Activated gamma-delta T cell treated with Interleukin-2 at 50 U/mL for 16 hours (primary cell): Measurements from ENCODE around the gene KIFC1.
"Not testable (repeated sequence)": the region's sequence is repeated elsewhere in the genome, so short reads cannot be mapped to it uniquely, and the experiment has no call there.

ENCODE experiments used
- DNase-seq: peaks from one replicate; pipeline ENCODE4 v3.0.0-alpha.2; 2020

The KIFC1 gene

DNA sequence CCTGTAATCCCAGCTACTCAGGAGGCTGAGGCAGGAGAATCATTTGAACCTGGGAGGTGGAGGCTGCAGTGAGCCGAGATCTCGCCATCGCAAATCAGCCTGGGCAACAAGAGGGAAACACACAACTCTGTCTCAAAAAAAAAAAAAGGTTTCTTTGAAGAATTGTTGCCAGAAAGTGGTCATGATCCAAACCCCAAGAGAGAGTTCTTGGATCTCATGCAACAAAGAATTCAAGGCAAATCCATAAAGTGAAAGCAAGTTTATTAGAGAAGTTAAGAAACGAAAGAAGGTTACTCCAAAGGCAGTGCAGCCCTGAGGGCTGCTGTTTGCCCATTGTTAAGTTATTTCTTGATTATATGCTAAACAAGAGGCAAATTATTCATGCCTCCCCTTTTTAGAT is 14.5 kb upstream of the KIFC1 start:
- DNase-seq: no peak

DNA sequence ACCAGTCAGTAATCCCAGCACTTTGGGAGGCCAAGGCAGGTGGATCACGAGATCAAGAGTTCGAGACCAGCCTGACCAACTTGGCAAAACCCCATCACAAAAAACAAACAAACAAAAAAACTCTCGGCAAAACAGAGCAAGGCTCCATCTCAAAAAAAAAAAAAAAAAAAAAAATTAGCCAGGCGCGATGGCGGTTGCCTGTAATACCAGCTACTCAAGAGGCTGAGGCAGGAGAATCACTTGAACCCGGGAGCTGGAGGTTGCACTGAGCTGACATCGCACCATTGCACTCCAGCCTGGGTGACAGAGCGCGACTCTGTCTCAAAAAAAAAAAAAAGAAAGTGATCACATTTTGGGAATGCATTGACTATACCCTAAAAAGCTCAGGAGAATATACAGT is 12.4 kb upstream of the KIFC1 start:
- DNase-seq: not testable (repeated sequence)

- no peak for DNase-seq
Observed at GRCh38 chr6:33380272-33380981, 11.2 kb upstream of the KIFC1 start.

GRCh38 chr6:33383427-33384185 is 8.0 kb upstream of the KIFC1 start:
- no peak for DNase-seq

- no peak for DNase-seq
Observed at GRCh38 chr6:33384581-33385020, 7.0 kb upstream of the KIFC1 start.

DNA sequence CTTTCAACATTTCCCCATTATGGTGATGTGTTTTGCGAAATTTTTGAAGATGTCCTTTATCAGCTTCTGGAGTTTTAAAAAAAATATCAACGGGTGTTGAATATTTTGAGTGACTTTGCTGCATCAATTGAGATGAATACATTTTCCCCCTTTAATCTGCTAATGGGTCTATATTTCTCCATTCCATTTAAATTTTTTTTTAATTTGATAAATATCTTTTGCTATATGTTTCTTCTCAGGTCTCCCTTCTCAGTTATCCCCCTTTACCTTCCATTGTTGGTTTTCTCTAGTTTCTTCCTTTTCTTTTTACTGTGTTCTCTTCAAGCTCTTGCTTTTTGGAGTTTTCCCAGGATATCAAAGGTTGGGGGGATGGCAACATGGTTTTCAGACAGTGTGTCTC is 1.4 kb upstream of the KIFC1 start:
- no peak for DNase-seq

DNA sequence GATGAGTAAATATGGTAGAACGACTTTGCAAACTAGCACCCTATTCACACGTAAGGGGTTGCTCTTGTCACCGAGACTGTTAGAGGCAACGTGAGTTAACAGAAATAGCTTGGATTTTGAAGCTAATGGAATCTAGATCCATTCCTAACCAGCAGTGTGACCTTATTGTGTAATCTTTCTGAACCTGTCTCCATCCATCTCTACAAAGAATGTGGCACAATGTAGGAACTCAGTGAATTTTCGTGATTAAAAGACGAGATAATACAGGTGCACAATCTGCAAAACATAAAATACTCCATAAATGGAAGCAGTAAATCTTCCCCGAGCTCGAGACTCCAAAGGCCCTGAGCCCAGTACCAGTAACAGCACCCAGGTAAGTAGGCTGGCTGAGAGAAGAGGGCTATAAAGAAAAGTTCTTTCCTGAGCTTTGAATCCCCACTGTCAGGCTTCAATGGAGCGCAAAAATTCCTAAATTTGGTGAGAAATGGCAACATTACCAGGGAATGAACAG is 801 bp upstream of the KIFC1 start:
- DNase-seq: no peak

DNA sequence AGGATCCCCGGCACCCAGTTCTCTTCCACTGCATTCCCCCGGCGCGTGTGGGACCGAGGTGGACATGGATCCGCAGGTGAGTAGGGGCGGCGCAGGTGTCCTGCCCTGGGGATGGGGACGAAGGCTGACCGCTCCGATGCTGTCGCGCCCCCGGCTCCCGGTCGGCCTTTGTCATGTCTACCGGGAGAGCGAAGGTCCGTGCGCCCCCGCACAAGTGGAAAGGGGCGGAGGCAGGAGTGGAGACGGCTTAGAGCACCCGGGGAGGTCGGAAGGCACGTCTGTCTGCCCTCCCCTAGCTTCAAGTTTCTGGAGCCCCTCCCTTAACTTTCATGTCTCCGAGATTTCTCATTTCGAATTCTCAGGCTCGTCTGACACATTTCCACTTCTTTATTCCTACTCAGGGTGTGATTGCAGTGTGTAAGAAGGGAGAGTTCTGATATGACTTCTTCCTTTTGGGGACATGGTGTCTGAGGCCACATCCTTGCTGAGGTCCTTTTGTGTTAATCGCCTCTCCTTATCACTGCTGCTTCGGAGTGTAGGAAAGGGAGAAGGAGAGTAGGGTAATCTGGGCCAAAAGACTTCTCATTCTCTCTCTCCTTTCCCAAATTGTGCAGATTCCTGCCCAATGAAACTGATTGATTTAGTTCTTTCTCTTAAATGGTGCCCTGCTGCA is 435 bp downstream of the KIFC1 start:
- no peak for DNase-seq

GRCh38 chr6:33392595-33392948 is 949 bp downstream of the KIFC1 start:
- DNase-seq: no peak

DNA sequence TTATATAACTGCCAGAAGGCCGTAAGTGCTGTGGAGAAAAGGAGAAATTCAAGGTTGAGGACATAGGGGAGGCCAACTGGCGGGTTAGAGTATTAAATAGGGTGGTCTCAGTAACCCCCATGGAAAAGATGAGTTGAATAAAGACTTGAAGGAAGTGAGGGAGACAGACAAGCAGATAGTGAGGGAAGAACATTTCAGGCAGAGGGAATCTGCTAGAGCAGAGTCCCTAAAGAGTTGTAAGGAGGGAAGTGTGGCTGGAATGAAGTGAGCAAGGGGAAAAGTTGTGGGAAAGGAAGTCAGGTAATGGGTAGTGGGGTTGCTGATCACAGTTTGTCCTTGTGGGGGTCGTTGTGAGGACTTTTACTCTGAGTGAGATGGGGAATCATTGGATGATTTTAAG is 1.4 kb downstream of the KIFC1 start:
- DNase-seq: no peak

DNA sequence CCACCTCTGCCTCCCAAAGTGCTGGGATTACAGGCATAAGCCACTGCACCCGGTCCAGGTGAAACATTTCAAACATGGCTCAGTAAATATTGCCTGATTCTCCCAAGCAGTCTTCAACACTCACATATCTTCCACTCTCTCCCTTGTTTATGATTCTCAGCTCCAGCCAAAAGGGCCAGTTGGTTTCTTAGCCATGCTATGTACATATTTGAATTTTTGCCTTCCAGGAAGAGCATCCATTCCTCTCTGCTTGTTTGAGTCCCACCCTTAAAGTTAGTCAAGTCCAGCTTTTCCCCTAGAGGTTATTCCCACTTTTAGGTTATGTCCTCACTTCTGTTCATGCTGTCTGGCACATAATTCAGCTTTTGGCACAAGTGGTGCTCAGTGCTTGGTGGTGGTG is 5.9 kb downstream of the KIFC1 start:
- DNase-seq: no peak

- not testable (repeated sequence) for DNase-seq
Observed at GRCh38 chr6:33398601-33399000, 7.0 kb downstream of the KIFC1 start.

- DNase-seq: not testable (repeated sequence)
Observed at GRCh38 chr6:33399881-33400280, 8.3 kb downstream of the KIFC1 start.

DNA sequence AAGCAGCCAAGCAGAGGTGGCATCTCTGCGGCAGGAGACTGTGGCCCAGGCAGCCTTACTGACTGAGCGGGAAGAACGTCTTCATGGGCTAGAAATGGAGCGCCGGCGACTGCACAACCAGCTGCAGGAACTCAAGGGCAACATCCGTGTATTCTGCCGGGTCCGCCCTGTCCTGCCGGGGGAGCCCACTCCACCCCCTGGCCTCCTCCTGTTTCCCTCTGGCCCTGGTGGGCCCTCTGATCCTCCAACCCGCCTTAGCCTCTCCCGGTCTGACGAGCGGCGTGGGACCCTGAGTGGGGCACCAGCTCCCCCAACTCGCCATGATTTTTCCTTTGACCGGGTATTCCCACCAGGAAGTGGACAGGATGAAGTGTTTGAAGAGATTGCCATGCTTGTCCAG is 13.3 kb downstream of the KIFC1 start:
- no peak for DNase-seq

GRCh38 chr6:33405386-33405940 is 13.8 kb downstream of the KIFC1 start:
- no peak for DNase-seq

- no peak for DNase-seq
Observed at GRCh38 chr6:33406126-33406525, 14.5 kb downstream of the KIFC1 start.

- DNase-seq: no peak
Observed at GRCh38 chr6:33407132-33407718, 15.6 kb downstream of the KIFC1 start.

DNA sequence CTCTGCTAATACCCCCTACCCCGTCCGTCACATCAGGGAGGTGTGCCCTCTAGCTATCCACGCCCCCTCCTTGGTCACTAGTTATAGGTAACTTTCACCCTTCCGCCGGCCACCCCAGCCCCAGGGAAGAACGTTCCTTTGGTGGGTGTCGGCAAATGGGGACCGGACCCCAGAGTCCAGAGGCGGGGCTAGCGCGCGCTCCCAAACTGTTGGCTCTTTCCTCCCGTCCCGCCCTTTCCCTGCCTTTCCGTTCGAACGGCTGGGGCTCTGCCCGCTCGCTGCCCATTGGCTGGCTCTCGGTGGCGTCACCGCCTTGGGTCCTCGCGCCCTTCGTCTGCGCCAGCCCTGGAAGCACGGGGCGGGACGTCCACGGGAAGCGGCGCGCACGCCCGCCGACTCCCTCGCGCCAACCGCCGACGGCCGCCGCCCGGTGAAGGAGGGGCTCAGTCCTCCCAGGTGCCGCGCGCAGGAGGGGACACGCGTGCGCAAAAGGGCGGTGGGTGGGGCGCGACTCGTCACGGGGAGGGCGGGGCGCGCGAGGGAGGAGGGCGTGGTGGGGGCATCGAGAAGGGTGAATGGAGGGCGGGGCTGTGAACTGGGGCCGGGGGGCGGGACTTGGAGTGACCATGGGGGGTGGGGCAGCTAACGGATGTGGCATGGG is 18.6 kb downstream of the KIFC1 start:
- peak; percentile 98 for DNase-seq

DNA sequence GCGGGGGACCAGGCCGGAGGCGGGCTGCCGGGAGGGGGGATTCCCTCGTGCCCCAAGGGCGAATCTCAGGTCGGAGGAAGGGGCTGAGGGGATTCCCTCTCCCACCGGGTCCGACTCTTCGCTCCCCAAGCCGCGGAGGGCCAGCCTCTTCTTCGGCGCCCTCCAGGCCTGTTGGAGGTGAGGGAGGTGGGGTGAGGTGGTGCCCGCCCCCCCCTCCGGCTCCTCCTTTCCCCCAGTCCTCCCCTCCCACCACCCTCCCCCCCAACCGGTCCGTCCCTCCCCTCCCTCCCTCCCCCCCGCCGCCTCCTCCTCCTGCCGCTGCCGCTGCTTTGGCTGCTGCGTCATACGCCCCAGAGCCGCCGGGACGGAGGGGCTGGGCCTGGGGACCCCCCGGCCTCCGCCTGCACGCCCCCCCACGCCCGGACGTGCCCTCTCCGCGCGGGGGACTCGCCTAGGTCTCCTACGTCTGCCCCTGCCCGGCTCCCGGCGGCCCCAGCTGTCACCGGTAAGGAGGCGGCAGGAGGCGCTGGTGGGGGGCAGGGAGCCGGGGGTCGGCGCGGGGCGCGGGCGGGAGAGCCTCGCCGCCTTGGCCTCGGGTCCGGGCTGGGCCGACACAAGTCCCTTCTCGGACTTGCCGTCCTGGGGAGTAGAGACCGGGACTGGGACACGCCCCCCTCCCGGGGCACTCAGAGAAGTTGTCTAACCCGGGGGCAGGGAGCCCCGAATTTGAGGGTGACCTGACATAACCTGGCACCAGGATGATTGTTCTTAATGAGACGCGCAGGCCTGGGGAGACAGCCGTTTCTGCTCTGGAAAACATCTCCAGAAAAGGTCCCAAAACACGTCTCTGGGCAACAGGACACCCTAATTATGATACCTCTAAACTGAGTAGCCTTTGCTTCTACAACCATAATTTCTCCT is 19.3 kb downstream of the KIFC1 start, which contains the start of gene PHF1:
PHF1 (plus strand) TSS at position 304 of the 921 bp plus-strand sequence. CDS start 1,250 bp downstream, outside the sequence.
- peak; percentile 76 for DNase-seq

GRCh38 chr6:33411632-33412005 is 20.0 kb downstream of the KIFC1 start:
- no peak for DNase-seq
